Hepatocyte (in vitro differentiated cells): ENCODE measurements around the gene JAG1. TPM values are rescaled to one million over a fixed set of nuclear protein-coding genes. Genes with fewer than 3 reads are reported as not detected.

Experiments
- DNase-seq: peaks from one replicate; pipeline ENCODE4 v3.0.0-alpha.2; 2016; ENCODE audit warnings: low spot score
- H2AFZ ChIP-seq: fragments of 200-600 bp; sonication (generic); 2 replicates; pipeline ENCODE4 v1.6.0; 2016; ENCODE audit warnings: antibody characterized with exemption, mild to moderate bottlenecking
- H3K27ac ChIP-seq: fragments of 200-600 bp; sonication (generic); 2 replicates; pipeline ENCODE4 v1.5.1; 2016; ENCODE audit warnings: mild to moderate bottlenecking
- H3K27me3 ChIP-seq: fragments of 200-600 bp; sonication (generic); 2 replicates; pipeline ENCODE4 v1.6.1; 2016
- H3K36me3 ChIP-seq: fragments of 200-600 bp; sonication (generic); replicated peaks from 2 replicates; pipeline ENCODE4 v1.5.1; 2016; ENCODE audit warnings: low read depth; ENCODE audit not compliant: insufficient read depth
- H3K4me1 ChIP-seq: fragments of 200-600 bp; sonication (generic); 2 replicates; pipeline ENCODE4 v1.5.1; 2016; ENCODE audit warnings: mild to moderate bottlenecking, moderate library complexity; ENCODE audit not compliant: insufficient read depth
- H3K4me2 ChIP-seq: fragments of 200-600 bp; sonication (generic); 2 replicates; pipeline ENCODE4 v1.6.0; 2016
- H3K4me3 ChIP-seq: fragments of 200-600 bp; sonication (generic); 2 replicates; pipeline ENCODE4 v1.5.1; 2016; ENCODE audit warnings: mild to moderate bottlenecking
- H3K79me2 ChIP-seq: fragments of 200-600 bp; sonication (generic); 2 replicates; pipeline ENCODE4 v1.6.0; 2017; ENCODE audit warnings: mild to moderate bottlenecking
- H3K9me2 ChIP-seq: fragments of 200-600 bp; sonication (generic); replicated peaks from 2 replicates; pipeline ENCODE4 v1.6.0; 2017; ENCODE audit warnings: mild to moderate bottlenecking; ENCODE audit not compliant: insufficient read depth
- H3K9me3 ChIP-seq: fragments of 200-600 bp; sonication (generic); 2 replicates; pipeline ENCODE4 v1.5.1; 2016; ENCODE audit warnings: low read depth, mild to moderate bottlenecking
- H4K20me1 ChIP-seq: fragments of 200-600 bp; sonication (generic); 2 replicates; pipeline ENCODE4 v1.6.0; 2016; ENCODE audit warnings: mild to moderate bottlenecking; ENCODE audit not compliant: insufficient read depth, poor library complexity, severe bottlenecking
- CTCF ChIP-seq: fragments of 200-600 bp; sonication (generic); IDR thresholded peaks from 2 replicates; pipeline ENCODE4 v1.5.1; 2016; ENCODE audit warnings: antibody characterized with exemption, mild to moderate bottlenecking; ENCODE audit not compliant: poor library complexity
- EZH2 ChIP-seq: fragments of 200-600 bp; sonication (generic); IDR thresholded peaks from 2 replicates; pipeline ENCODE4 v1.6.1; 2016; ENCODE audit warnings: antibody characterized with exemption, mild to moderate bottlenecking, borderline replicate concordance
- EZH2phosphoT487 ChIP-seq: fragments of 200-600 bp; sonication (generic); IDR thresholded peaks from one replicate; pipeline ENCODE4 v1.6.1; 2018; ENCODE audit warnings: antibody characterized with exemption, mild to moderate bottlenecking, low read depth, moderate library complexity; ENCODE audit not compliant: unreplicated experiment, severe bottlenecking
- WGBS: methylation state at CpG from one replicate; pipeline ENCODE4 v1.1.6; 2016; ENCODE audit warnings: low lambda C conversion rate; ENCODE audit errors: missing lambda C conversion rate; 5-methylcytosine and 5-hydroxymethylcytosine counted together
- polyA plus RNA-seq: library from polyadenylated mRNA; unstranded; fragments of >200 nt; fragmentation: Nextera tagmentation; extraction: Ambion mirVana; gene quantifications from 2 replicates; pipeline ENCODE4 v1.2.1, GENCODE V29; 2016
- total RNA-seq: library from RNA; depleted of rRNA; stranded (reverse); fragments of >200 nt; gene quantifications from 2 replicates; pipeline ENCODE4 v1.2.3, GENCODE V29; 2014

The JAG1 gene
- total and polyA plus RNA-seq, 2 experiments from 2014 or later: 21.0 to 51.5 TPM

GRCh38 chr20:10654630-10655029 lies 19.2 kb downstream of the JAG1 start:
- H3K79me2 ChIP-seq: peaks cover 59% of the 10 kb centered on the region
- no peaks in the 10 kb centered on the region for H3K9me3 ChIP-seq

GRCh38 chr20:10654250-10654610 lies 19.6 kb downstream of the JAG1 start:
- H3K4me3 ChIP-seq: no peak overlapping the region
- H4K20me1 ChIP-seq: peaks cover 3% of the 10 kb centered on the region
- H3K79me2 ChIP-seq: peaks cover 57% of the 10 kb centered on the region
- peak overlapping the region; percentile 45 for H3K4me2 ChIP-seq
- H3K9me2 ChIP-seq: no peaks in the 10 kb centered on the region
- peaks cover 45% of the 10 kb centered on the region for H3K4me1 ChIP-seq
- H3K27ac ChIP-seq: peak overlapping the region; percentile 25
- DNase-seq: no peak
- H3K36me3 ChIP-seq: no peaks in the 10 kb centered on the region
- H3K9me3 ChIP-seq: no peaks in the 10 kb centered on the region
- no peak overlapping the region for H2AFZ ChIP-seq
- TF ChIP-seq CTCF (no peak), EZH2 (no peak), EZH2phosphoT487 (no peak)
- no peaks in the 10 kb centered on the region for H3K27me3 ChIP-seq

More at GRCh38 chr20:10654630-10655029, 19.2 kb downstream of the JAG1 start:
- 37% methylated on average over 7 of the region's 7 CpGs for WGBS
- Histone ChIP-seq H4K20me1 (peaks cover 4% of the 10 kb centered on the region), H3K9me2 (no peaks in the 10 kb centered on the region), H3K36me3 (no peaks in the 10 kb centered on the region), H3K27ac (peak overlapping the region; percentile 25), H2AFZ (no peak overlapping the region), H3K4me2 (peak overlapping the region; percentile 45), H3K27me3 (no peaks in the 10 kb centered on the region), H3K4me3 (no peak overlapping the region), H3K4me1 (peaks cover 47% of the 10 kb centered on the region)
- peak; percentile 26 for DNase-seq
- TF ChIP-seq EZH2 (no peak), EZH2phosphoT487 (no peak), CTCF (no peak)

GRCh38 chr20:10653599-10654249 lies 20.1 kb downstream of the JAG1 start:
- no peaks in the 10 kb centered on the region for H3K9me2 ChIP-seq
- no peak for DNase-seq
- peak overlapping the region; percentile 25 for H3K27ac ChIP-seq
- WGBS: 41% methylated on average over 8 of the region's 13 CpGs
- no peak overlapping the region for H2AFZ ChIP-seq
- H3K9me3 ChIP-seq: no peaks in the 10 kb centered on the region
- H3K4me1 ChIP-seq: peaks cover 45% of the 10 kb centered on the region
- peak overlapping the region; percentile 45 for H3K4me2 ChIP-seq
- no peak overlapping the region for H3K4me3 ChIP-seq
- no peaks in the 10 kb centered on the region for H3K36me3 ChIP-seq
- no peak for TF ChIP-seq EZH2
- no peak for TF ChIP-seq CTCF
- no peak for TF ChIP-seq EZH2phosphoT487
- peaks cover 56% of the 10 kb centered on the region for H3K79me2 ChIP-seq
- no peaks in the 10 kb centered on the region for H4K20me1 ChIP-seq
- no peaks in the 10 kb centered on the region for H3K27me3 ChIP-seq
